Measurements from ENCODE around the gene MYO1G. TPM values are rescaled to one million over a fixed set of nuclear protein-coding genes. Genes with fewer than 3 reads are reported as not detected.

MYO1G gene
- polyA plus RNA-seq, 4 donors: 1.3 to 4.1 (median 1.9) TPM

DNA sequence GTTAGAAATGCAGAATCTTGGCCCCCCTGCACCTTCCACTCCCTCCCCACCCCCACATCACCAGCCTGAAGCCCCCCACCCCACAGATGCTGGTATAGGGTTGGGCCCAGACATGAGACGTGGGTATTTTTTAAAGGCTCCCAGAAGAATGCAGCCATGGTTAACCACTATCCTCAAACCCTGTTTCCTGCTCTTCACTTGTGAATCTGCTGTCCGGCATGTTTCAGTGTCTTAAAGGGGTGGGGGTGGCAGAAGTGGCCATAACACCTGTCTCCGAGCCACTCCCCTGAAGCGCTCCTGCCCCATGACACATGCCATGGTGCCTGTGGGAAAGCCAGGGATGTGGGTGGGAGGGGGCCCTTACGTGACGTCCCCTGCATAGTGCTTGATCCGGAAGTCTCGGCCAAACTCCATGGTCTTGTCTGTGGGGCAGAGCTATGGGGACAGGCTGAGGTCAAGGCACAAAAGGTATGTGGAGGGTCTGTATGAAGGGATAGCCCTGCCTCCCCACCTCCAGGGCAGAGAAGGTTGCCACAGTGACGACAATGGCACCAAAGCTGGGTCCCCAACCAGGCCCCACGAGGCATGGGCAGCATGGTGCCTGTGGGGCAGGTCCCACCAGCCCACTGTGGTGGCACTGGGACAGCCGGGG, 9.6 kb downstream of the MYO1G start:
- no peak for FAIRE-seq
- H3K27ac ChIP-seq (ENCODE audit: low read depth in 1 of 3, low read length in 2 of 3): no peak overlapping the region
- H3K9me3 ChIP-seq (ENCODE audit: control insufficient read depth in 2 of 2, insufficient read depth in 1 of 2, low read depth in 1 of 2, low read length in 1 of 2): no peaks in the 10 kb centered on the region
- WGBS, 3 donors: 93 to 96% (median 94%) methylated on average over 11 of the region's 11 CpGs
- DNase-seq: no peak
- H3K4me1 ChIP-seq (ENCODE audit: control insufficient read depth in 3 of 3, insufficient read depth in 2 of 3, low read depth in 1 of 3, low read length in 2 of 3): peaks cover 0 to 14% (median 0%) of the 10 kb centered on the region in 3 donors
- no peak overlapping the region for H3K4me3 ChIP-seq (ENCODE audit: low read depth in 1 of 3, low read length in 3 of 3)
- no peaks in the 10 kb centered on the region for H3K36me3 ChIP-seq (ENCODE audit: control insufficient read depth in 3 of 3, insufficient read depth in 2 of 3, low read depth in 1 of 3, low read length in 3 of 3)
- H3K27me3 ChIP-seq (ENCODE audit: control insufficient read depth in 3 of 3, insufficient read depth in 3 of 3, low read length in 3 of 3): no peaks in the 10 kb centered on the region

DNA sequence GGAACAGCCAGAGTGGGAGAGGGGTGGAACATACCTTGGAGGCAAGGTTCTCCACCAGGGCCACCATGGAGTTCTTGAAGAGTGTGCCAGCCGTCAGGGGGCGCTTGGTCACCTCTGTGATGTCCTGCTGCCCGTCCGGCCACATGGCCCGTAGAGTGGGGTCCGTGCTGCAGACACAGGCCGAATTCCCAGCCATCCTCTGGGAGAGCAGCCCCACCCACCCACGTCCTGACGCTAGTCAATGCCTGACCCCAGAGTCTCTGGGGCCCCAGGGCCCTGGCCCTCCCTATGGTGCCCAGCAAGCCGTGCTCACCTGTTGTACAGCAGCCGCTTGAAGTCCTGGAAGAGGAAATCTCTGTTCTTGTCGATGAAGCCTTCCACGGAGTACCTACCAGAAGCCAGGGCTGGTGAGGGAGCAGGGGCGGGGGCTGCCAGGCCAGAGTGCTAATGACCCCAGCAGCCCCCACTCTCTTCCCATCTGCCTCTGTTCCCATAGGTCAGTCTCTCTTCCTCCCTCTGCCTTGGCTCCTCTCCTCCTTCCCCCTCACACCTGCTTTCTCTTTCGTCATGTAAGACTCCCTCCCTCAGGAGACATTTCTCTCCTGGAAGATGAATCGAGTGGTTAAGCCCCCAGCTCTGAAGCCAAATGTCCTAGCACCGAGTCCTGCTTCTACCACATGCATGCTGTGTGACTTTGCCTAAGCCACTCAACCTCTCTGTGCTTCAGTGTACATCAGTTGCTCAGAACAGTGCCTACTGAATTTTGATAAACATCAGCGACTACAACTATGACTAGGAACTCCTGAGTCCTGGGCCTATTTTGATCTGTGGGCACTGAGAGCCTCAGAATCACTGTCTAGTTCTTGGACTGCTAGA, 11.0 kb downstream of the MYO1G start:
- Histone ChIP-seq H3K4me1 (ENCODE audit: control insufficient read depth in 3 of 3, insufficient read depth in 2 of 3, low read depth in 1 of 3, low read length in 2 of 3) (peaks cover 0 to 7% (median 0%) of the 10 kb centered on the region in 3 donors), H3K36me3 (ENCODE audit: control insufficient read depth in 3 of 3, insufficient read depth in 2 of 3, low read depth in 1 of 3, low read length in 3 of 3) (no peaks in the 10 kb centered on the region), H3K27ac (ENCODE audit: low read depth in 1 of 3, low read length in 2 of 3) (no peak overlapping the region), H3K27me3 (ENCODE audit: control insufficient read depth in 3 of 3, insufficient read depth in 3 of 3, low read length in 3 of 3) (peaks cover 0 to 8% (median 0%) of the 10 kb centered on the region in 3 donors), H3K9me3 (ENCODE audit: control insufficient read depth in 2 of 2, insufficient read depth in 1 of 2, low read depth in 1 of 2, low read length in 1 of 2) (no peaks in the 10 kb centered on the region), H3K4me3 (ENCODE audit: low read depth in 1 of 3, low read length in 3 of 3) (no peak overlapping the region)
- FAIRE-seq: no peak
- no peak for DNase-seq
- 83 to 88% (median 85%) methylated on average over 18 of the region's 18 CpGs for WGBS, 3 donors

DNA sequence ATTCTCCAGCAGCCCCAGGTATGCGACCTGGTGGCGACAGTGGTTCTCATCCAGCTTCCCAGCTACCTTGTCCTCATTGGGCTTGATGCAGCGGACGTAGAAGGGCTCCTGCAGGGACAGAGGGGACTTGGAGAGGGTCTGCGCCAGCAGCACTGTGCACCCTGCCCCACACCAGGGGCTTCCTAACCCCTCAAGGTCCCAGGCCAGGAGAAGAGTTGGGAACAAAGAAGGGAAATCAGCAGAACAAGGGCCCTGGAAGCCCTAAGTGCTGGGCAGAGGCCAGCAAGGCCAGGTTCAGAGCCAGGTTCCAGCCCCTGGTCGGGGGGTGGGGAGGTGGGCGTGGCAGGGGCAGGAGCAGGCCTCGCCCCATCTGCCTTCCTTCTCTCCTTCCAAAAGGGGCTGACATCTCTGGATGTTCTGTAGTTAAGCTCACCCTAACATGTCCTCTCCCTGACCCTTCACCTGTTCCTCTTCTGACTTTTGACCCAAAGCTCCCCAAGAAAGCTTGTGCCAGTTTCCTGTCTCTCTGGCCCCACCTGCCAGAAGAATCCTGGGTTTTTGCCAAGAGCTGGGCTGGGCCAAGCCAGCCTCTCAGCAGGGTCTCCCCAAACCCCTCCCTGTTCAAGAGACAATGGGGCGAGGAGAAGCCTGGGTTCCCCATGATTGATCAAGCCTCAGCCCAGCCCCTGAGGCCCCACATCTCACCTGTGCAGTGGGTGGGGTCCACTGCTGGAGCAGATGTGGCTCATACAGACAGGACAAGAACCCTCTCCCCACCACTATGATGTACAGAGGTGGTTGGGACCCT, 11.9 kb downstream of the MYO1G start:
- Histone ChIP-seq H3K9me3 (ENCODE audit: control insufficient read depth in 2 of 2, insufficient read depth in 1 of 2, low read depth in 1 of 2, low read length in 1 of 2) (no peaks in the 10 kb centered on the region), H3K36me3 (ENCODE audit: control insufficient read depth in 3 of 3, insufficient read depth in 2 of 3, low read depth in 1 of 3, low read length in 3 of 3) (no peaks in the 10 kb centered on the region), H3K4me3 (ENCODE audit: low read depth in 1 of 3, low read length in 3 of 3) (no peak overlapping the region), H3K27me3 (ENCODE audit: control insufficient read depth in 3 of 3, insufficient read depth in 3 of 3, low read length in 3 of 3) (peaks cover 0 to 13% (median 0%) of the 10 kb centered on the region in 3 donors), H3K4me1 (ENCODE audit: control insufficient read depth in 3 of 3, insufficient read depth in 2 of 3, low read depth in 1 of 3, low read length in 2 of 3) (peaks cover 0 to 11% (median 0%) of the 10 kb centered on the region in 3 donors), H3K27ac (ENCODE audit: low read depth in 1 of 3, low read length in 2 of 3) (no peak overlapping the region)
- DNase-seq (no peak), FAIRE-seq (no peak)
- 66 to 76% (median 70%) methylated on average over 8 to 9 of the region's 9 CpGs for WGBS, 3 donors

GRCh38 chr7:44965937-44966730, 12.7 kb downstream of the MYO1G start:
- DNase-seq (no peak), FAIRE-seq (no peak)
- WGBS, 3 donors: 92 to 97% (median 95%) methylated on average over 18 of the region's 18 CpGs
- H3K4me3 ChIP-seq (ENCODE audit: low read depth in 1 of 3, low read length in 3 of 3): no peak overlapping the region
- peaks cover 0 to 16% (median 0%) of the 10 kb centered on the region in 3 donors for H3K27me3 ChIP-seq (ENCODE audit: control insufficient read depth in 3 of 3, insufficient read depth in 3 of 3, low read length in 3 of 3)
- H3K27ac ChIP-seq (ENCODE audit: low read depth in 1 of 3, low read length in 2 of 3): no peak overlapping the region
- H3K36me3 ChIP-seq (ENCODE audit: control insufficient read depth in 3 of 3, insufficient read depth in 2 of 3, low read depth in 1 of 3, low read length in 3 of 3): no peaks in the 10 kb centered on the region
- no peaks in the 10 kb centered on the region for H3K9me3 ChIP-seq (ENCODE audit: control insufficient read depth in 2 of 2, insufficient read depth in 1 of 2, low read depth in 1 of 2, low read length in 1 of 2)
- H3K4me1 ChIP-seq (ENCODE audit: control insufficient read depth in 3 of 3, insufficient read depth in 2 of 3, low read depth in 1 of 3, low read length in 2 of 3): peaks cover 0 to 11% (median 0%) of the 10 kb centered on the region in 3 donors

DNA sequence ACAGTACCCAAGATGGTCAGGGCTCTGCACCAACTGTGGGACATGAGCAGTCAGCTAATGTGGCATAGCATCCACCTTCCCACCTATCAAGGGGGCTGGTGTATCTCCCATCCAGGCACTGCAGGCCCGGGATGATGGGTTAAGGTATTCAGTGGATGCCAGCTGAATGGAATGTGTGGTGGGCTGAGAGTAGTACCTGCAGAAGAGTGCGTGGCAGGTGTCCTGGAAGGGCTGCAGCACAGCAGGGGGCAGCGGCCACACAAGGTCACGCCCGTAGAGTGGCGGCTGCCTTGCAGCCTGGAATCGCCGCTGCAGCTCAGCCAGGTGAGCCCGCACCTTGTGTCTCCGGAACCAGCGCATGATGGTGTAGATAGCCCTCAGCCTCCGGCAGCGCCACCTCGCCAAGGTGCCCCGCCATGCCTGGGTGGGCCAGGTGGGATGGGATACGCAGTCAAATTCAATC, 13.3 kb downstream of the MYO1G start:
- 94 to 95% (median 95%) methylated on average over 16 of the region's 16 CpGs for WGBS, 3 donors
- no peak overlapping the region for H3K27ac ChIP-seq (ENCODE audit: low read depth in 1 of 3, low read length in 2 of 3)
- FAIRE-seq: no peak
- no peaks in the 10 kb centered on the region for H3K9me3 ChIP-seq (ENCODE audit: control insufficient read depth in 2 of 2, insufficient read depth in 1 of 2, low read depth in 1 of 2, low read length in 1 of 2)
- no peak for DNase-seq
- H3K4me3 ChIP-seq (ENCODE audit: low read depth in 1 of 3, low read length in 3 of 3): no peak overlapping the region
- H3K27me3 ChIP-seq (ENCODE audit: control insufficient read depth in 3 of 3, insufficient read depth in 3 of 3, low read length in 3 of 3): peaks cover 0 to 17% (median 0%) of the 10 kb centered on the region in 3 donors
- peaks cover 0 to 11% (median 0%) of the 10 kb centered on the region in 3 donors for H3K4me1 ChIP-seq (ENCODE audit: control insufficient read depth in 3 of 3, insufficient read depth in 2 of 3, low read depth in 1 of 3, low read length in 2 of 3)
- no peaks in the 10 kb centered on the region for H3K36me3 ChIP-seq (ENCODE audit: control insufficient read depth in 3 of 3, insufficient read depth in 2 of 3, low read depth in 1 of 3, low read length in 3 of 3)

GRCh38 chr7:44964831-44965440, 13.9 kb downstream of the MYO1G start:
- Histone ChIP-seq H3K36me3 (ENCODE audit: control insufficient read depth in 3 of 3, insufficient read depth in 2 of 3, low read depth in 1 of 3, low read length in 3 of 3) (no peaks in the 10 kb centered on the region), H3K9me3 (ENCODE audit: control insufficient read depth in 2 of 2, insufficient read depth in 1 of 2, low read depth in 1 of 2, low read length in 1 of 2) (no peaks in the 10 kb centered on the region), H3K4me3 (ENCODE audit: low read depth in 1 of 3, low read length in 3 of 3) (no peak overlapping the region), H3K4me1 (ENCODE audit: control insufficient read depth in 3 of 3, insufficient read depth in 2 of 3, low read depth in 1 of 3, low read length in 2 of 3) (peaks cover 0 to 11% (median 0%) of the 10 kb centered on the region in 3 donors), H3K27me3 (ENCODE audit: control insufficient read depth in 3 of 3, insufficient read depth in 3 of 3, low read length in 3 of 3) (peaks cover 0 to 22% (median 0%) of the 10 kb centered on the region in 3 donors), H3K27ac (ENCODE audit: low read depth in 1 of 3, low read length in 2 of 3) (no peak overlapping the region)
- 91 to 96% (median 92%) methylated on average over 11 to 13 of the region's 13 CpGs for WGBS, 3 donors
- no peak for FAIRE-seq
- no peak for DNase-seq

GRCh38 chr7:44964384-44964830, 14.4 kb downstream of the MYO1G start:
- 74 to 83% (median 81%) methylated on average over 7 of the region's 7 CpGs for WGBS, 3 donors
- FAIRE-seq: no peak

More at GRCh38 chr7:44964384-44964830, 14.4 kb downstream of the MYO1G start:
- no peaks in the 10 kb centered on the region for H3K36me3 ChIP-seq (ENCODE audit: control insufficient read depth in 3 of 3, insufficient read depth in 2 of 3, low read depth in 1 of 3, low read length in 3 of 3)
- peaks cover 0 to 25% (median 0%) of the 10 kb centered on the region in 3 donors for H3K27me3 ChIP-seq (ENCODE audit: control insufficient read depth in 3 of 3, insufficient read depth in 3 of 3, low read length in 3 of 3)
- H3K27ac ChIP-seq (ENCODE audit: low read depth in 1 of 3, low read length in 2 of 3): no peak overlapping the region
- H3K4me1 ChIP-seq (ENCODE audit: control insufficient read depth in 3 of 3, insufficient read depth in 2 of 3, low read depth in 1 of 3, low read length in 2 of 3): peaks cover 0 to 11% (median 0%) of the 10 kb centered on the region in 3 donors
- no peak overlapping the region for H3K4me3 ChIP-seq (ENCODE audit: low read depth in 1 of 3, low read length in 3 of 3)
- no peaks in the 10 kb centered on the region for H3K9me3 ChIP-seq (ENCODE audit: control insufficient read depth in 2 of 2, insufficient read depth in 1 of 2, low read depth in 1 of 2, low read length in 1 of 2)
- no peak for DNase-seq

All from small intestine (tissue), 7 donors.